Activated CD4-positive, CD25-positive, alpha-beta regulatory T cell treated with anti-CD3 and anti-CD28 coated beads, Interleukin-2, amount 50 U/mL, for 72 hours (primary cell): Measurements from ENCODE around the gene BCLAF1.

Experiments
- DNase-seq: peaks from one replicate; pipeline ENCODE4 v3.0.0; 2021

BCLAF1 gene, protein sequence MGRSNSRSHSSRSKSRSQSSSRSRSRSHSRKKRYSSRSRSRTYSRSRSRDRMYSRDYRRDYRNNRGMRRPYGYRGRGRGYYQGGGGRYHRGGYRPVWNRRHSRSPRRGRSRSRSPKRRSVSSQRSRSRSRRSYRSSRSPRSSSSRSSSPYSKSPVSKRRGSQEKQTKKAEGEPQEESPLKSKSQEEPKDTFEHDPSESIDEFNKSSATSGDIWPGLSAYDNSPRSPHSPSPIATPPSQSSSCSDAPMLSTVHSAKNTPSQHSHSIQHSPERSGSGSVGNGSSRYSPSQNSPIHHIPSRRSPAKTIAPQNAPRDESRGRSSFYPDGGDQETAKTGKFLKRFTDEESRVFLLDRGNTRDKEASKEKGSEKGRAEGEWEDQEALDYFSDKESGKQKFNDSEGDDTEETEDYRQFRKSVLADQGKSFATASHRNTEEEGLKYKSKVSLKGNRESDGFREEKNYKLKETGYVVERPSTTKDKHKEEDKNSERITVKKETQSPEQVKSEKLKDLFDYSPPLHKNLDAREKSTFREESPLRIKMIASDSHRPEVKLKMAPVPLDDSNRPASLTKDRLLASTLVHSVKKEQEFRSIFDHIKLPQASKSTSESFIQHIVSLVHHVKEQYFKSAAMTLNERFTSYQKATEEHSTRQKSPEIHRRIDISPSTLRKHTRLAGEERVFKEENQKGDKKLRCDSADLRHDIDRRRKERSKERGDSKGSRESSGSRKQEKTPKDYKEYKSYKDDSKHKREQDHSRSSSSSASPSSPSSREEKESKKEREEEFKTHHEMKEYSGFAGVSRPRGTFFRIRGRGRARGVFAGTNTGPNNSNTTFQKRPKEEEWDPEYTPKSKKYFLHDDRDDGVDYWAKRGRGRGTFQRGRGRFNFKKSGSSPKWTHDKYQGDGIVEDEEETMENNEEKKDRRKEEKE

DNA sequence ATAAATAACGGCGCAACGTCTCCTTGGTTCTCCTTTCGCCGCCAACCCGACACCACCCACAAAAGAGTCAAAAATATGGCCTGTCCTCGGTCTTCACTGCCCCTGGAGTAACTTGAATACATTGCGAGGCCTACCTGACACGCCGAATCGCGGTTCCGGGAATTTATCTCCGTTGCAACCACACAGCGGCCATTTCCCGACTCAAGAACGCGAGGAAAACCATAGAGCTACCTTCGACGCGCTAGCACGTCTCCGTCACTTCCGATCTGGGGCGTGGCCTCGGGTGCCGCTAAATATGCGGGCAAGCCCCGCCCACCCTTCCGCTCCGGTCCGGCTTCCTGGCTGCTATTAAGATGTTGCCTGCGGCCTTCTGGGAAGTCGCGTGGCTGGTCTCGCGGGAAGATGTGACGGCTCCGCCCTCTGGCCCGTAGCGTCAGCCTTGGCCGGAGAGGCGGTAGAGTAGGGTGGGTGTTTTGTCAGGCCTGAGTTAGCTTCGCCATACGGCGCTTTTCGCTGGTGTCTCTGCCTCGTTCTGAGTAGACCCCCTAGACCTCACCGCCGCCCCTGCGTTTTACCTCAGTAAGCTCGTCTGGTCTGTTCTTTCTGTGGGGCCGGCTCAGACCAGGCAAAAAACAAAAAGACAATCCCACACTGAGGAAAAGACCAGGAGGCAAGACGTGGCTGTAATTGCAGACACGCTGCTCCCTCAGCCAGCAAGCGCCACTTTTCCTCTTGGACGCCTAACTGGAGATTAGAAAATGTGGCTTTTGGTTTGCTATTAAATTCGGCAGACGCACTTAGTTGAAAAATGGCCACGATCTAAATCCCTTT lies at the start of gene BCLAF1:
Gene BCLAF1 (minus strand): TSS at position 268 of the 831 bp plus-strand sequence. CDS start 9,980 bp downstream, outside the sequence.
- peak; percentile 99 for DNase-seq

DNA sequence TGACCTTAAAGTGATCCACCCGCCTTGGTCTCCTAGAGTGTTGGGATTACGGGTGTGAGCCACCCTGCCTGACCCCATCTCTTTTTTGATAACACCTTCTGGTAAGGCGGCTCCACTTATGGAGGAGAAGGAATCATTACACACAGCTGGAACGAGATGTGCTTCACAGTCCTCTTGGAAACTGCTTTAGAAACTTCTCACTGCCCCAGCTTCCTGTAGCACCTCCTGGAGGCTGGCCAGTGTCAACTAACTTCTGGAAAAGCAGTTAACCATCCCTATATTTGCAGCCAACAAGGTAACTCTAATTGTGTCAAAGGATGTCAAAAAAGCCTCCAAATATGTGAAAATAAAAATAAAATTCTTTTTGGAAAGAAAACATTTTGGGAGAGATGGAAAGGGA lies 48.8 kb upstream of the BCLAF1 start:
- no peak for DNase-seq

DNA sequence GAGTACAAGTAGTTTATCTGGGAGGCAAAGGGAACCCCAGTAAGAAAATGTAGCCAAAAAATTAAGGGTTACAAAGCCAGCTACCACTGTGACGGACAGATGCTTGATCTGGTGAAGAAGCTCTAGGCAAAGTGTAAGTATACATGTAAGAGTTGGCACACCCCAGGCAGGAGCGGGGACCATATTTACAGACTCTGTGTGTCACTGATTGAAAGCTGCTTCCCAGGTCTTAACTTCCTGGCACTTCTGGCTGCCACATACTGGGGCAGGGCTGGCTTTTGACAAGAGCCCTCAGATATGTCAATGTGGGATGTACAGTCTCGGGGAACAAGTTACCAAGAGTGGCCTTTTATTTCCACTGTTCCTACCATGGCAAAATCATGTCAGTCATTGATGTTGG lies 48.0 kb upstream of the BCLAF1 start:
- no peak for DNase-seq

DNA sequence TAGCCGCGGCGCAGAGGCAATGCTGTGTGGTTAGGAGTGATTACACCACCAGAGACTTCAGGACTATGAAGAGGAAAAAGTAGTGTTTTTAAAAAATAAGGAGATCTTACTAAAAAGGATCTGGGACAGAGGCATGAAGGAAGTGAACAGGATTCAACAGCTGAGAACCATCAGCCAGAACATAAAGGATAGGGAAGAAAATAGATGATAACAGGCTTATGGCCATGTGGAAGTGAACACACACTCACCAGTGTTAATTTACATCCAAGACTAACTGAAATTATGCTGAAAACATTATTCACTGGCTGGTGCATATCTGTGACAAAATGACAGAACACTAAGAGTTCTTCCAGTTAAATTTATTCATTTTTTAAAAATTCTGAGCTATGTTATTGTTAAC lies 47.5 kb upstream of the BCLAF1 start:
- no peak for DNase-seq

DNA sequence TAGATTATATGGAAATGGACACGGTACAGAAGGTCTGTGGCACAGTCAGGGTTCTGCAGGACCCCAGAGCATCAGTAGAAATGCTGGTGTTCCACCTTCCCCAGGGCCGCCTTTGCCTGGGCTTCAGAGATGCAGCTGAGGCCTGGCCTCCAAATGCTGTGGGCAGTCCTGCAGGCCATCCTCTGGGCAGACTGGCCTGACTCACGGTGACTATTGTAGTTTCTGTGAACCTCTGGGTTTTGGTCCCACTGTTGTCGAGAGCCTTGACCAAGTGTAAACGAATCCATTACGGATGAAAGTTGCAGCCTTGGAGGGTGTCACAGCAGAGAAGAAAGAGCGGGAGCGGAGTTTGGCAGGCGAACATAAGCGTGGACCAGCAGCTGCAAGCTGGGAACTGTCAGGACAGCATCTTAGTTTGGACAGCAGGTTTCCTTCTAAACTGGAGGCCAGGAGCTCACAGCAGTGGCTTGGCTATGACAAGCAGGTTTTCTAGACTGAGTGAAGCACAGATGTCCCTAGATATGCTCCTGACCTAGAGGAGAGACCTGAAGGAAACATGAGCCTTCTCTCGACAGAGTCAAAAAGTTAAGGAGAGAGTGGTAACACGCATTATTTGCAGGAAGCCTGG lies 46.2 kb upstream of the BCLAF1 start:
- no peak for DNase-seq

DNA sequence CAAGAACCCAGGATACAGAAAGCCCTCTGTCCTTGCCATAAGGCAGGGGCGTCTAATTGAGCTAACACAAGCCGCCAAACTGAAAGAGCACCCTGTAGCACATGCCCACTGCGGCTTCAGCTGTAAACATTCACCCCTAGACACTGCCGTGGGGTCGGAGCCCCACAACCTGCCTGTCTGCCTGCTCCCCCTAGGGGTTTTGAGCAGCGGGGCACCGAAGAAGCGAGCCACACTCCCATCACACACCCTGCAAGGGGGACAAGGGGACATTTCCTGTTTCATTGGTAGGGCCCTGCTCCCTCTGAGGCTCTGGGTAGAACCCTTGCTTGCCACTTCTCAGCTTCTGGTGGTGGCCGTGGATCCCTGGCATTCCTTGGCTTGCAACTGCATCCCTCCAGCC lies 45.2 kb upstream of the BCLAF1 start:
- DNase-seq: no peak

DNA sequence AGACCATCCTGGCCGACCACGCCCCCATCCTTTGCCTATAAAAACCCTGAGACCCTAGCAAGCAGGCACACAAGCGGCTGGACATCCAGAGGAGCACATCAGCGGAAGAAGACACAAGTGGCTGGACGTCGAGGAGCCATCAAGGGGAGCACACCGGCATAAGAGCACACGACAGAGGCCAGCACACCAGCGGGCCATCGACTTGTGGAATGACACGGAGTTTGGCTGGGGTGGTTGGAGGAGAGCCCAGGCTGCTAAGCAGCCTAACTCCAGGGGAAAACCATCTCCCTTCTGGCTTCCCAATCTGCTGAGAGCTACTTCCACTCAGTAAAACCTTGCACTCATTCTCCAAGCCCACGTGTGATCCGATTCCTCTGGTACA lies 44.8 kb upstream of the BCLAF1 start:
- DNase-seq: no peak

DNA sequence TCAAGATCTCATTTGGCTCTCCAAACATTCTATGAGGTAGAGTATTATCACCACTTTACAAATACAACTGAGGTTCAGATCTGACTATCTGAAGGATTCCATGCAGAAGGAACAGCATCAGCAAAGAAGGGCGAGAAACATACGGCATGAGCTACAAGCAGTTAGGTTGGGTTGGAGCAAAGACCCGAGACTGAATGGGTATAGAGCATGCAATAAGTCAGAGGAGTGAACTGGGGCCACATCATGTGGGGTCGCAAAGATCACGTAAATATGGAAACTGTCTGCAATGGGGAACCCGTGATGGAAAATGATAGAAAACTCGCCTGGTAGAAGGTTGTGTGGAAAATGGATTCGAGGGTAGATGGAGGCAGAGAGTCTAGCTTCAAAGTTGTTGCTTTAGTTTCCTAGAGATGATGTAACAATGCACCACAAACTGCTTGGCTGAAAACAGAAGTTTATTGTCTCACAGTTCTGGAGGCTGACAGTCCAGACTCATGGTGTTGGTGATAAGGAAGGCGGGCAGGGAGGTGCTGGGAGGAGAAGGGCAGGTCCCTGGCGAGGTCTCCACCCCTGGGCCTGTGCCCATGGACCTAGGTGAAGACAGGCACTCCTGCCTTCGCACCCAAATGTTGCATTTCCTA lies 44.3 kb upstream of the BCLAF1 start:
- no peak for DNase-seq

DNA sequence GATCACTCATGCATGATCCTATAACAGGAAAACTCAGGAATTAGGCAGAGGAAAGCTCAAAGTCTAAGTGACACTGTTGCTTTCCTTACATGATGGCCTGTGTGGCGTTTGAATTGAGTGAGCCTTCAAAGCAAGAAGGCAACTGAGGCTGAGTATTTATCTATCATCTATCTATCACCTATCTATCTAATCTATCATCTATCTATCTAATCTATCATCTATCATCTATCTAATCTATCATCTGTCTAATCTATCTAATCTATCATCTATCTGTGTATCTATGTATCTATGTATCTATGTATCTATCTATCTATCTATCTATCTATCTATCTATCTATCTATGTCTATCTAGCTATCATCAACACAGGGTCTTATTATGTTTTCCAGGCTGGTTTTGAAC lies 41.8 kb upstream of the BCLAF1 start:
- DNase-seq: no peak

DNA sequence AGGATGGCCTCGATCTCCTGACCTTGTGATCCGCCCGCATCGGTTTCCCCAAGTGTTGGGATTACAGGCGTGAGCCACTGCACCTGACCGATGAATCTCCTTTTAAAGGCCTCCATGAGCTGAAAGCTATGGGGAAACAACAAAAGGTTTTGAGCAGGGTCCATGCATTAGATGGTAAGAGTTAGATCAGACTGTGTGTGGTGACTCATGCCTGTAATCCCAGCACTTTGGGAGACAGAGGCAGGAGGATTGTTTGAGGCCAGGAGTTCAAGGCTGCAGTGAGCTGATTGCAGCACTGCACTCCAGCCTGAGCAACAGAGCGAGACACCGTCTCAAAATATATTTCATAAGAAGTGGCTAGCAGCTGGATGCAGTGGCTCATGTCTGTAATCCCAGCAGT lies 41.0 kb upstream of the BCLAF1 start:
- no peak for DNase-seq

DNA sequence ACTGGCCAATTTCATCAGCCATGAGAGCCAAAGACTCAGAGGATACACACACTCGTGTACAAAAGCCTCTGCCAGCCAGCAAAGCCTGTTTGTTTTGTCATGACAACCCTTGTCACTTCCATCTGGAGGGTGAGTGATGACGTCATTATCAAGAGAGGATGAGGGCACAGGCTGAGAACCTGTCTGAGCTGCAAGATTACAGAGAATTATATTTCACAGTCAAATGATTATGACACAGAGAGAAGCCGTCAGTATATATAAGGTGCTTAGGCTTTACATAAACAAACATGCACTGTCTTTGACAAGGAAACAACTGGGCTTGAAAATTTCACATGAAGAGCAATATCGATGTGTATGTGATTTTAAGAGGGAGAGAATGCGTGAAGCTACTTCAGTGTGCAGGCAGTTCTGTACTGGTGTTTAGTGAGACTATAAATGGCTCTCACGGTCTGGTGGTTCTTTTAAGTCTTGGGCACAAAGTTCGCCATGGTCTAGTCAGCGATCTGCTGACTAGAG lies 36.5 kb upstream of the BCLAF1 start:
- no peak for DNase-seq

DNA sequence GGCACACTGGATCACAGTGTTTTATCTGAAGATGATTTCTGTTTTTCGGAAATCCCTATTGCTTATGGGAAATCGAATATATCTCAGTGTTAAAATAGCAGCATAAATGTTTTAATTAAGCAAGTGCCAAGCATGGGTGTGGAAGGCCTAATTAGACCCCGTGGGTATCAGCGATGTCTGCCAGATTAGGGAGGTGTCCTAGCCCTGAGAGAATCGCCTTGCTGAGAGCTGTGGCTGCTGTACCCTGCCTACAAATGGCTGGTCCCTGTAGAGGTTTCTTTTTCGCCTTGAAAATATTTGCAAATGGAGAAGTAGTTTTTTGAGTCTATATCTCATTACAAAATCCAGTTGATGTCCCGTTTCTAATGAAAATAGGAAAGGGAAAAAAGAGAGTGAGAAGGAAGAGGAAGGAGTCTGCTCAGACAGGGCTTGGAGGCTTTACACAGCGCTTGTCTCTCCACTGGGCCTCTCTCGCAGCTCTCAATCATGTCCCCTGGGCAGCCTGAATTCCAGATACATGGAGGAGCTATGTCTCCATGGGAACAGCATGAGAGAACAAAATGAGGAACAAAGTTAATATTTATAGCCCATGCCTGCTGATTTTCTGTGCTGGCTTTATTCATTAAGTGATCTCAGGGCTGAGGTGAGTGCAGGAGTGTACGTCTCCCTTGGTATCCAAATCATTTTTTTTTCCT lies 35.2 kb upstream of the BCLAF1 start:
- no peak for DNase-seq

DNA sequence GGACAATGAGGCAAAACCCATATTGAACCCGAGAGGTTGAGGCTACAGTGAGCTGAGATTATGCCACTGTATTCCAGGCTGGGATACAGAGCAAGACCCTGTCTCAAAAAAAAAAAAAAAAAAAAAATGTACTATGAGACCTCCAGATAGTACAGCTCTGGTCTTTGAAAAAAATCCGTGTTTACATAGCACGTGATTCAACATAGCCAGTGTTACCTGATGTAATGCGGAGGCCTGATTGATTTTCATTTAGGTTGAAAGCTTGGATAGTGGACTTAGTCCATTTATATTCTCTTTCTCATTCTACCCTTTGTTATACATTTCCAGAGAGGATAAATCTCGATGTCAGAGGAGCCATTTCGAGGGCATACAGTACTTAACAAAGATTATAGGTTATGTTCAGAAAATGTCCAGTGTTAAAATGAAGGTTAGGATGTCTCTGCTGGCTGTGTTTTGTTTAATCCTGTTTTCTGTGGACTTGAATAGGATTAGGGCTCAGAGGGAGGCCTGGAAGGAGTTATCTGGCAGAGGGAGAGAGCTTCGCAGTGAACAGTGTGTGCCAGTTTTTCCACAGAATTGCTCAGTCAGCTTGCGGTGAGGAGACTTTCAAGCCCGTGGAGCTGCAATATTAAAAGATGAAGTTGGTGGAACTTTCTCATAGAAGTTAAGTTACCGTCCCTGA lies 33.9 kb upstream of the BCLAF1 start:
- no peak for DNase-seq

DNA sequence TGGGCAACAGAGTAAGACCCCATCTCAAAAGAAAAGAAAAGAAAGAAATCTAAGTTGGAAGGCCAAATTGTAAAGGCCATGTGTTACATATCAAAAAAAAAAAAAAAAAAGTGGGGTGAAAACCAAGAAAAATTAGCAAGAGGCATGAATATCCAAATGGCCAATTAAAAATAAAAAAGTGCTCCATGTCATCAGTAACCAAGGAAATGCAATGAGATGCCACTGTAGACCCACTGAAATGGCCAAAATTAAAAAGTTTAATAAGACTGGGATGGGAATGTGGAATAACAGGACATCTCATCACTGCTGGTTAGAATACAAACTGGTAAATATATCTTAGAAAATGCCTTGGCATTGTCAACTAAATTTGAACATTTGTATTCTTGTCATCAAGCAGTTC lies 30.1 kb upstream of the BCLAF1 start:
- DNase-seq: no peak

DNA sequence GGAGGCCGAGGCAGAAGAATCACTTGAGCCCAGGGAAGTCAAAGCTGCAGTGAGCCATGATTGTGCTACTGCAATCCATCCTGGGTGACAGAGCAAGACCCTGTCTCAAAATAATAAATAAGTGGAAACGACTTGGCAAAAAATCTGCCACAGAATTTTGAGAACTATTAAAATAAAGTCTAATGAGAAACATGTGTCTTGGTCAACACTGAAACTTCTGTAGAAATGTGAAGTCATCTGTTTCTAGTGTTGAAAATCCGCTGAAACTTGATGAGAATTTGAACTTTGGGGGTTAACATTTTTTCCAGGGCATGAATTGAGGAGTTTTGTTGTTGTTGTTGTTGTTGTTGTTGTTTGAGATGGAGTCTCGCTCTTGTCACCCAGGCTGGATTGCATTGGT lies 29.0 kb upstream of the BCLAF1 start:
- DNase-seq: no peak

DNA sequence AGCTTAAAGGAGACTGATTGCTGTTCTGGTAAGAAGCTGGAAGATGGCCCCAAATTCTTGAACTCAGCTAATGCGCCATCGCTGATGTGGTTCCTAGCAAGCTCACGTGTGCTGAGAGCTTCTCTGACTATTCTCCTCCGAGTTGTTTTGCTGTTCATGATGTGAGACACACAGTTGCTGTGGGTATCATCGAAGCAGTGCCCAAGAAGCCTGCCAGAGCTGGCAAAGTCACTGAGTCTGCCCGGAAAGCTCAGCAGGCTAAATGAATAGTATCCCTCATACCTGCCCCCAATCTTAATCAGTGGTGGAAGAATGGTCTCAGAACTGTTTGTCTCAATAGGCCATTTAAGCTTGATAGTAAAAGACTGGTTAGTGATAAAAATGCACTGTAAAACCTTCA lies 28.3 kb upstream of the BCLAF1 start:
- no peak for DNase-seq

DNA sequence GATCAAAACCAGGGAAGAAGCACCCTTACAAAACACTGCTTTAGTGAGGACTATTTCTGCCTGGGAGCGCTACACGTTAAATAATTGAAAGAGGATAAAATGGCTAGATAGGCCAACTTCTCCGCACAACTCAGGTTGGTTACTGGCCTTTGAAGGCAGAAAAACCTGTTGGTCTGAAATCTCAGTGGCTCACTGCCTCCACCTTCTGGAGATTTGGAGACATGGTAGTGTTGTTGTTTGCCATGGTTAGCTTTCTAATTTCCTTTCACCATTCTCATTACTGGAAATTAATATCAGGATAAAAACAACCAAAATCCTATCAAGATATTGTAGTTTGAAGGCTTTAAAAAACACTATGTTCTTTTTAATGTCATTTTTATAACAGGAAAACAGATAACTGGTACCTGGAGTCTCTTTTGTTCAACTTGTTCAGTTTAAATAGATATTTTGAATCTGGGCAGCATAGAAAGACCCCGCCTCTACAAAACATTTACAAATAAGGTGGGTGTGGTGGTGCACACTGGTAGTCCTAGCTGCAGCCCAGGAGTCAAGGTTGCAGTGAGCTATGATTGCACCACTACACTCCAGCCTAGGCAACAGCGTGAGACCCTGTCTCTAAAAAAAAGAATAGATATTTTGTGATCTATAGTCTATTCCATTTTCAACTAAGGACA lies 27.5 kb upstream of the BCLAF1 start:
- DNase-seq: peak; percentile 36

DNA sequence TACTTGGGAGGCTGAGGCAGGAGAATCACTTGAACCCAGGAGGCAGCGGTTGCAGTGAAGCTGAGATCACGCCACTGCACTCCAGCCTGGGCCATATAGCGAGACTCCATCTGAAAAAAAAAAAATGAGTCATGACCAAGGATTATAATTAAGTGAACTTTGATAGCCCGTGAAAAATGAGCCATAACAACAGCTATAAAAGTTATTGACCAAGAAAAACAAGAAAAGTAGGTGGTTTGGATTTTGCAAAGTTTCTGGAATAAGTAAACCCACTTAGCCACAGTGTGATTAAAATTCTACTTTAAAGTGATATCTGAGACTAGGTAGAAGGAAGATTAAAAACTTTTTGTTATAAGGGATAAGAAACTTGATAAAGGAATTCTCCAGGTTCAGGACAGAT lies 25.9 kb upstream of the BCLAF1 start:
- no peak for DNase-seq

DNA sequence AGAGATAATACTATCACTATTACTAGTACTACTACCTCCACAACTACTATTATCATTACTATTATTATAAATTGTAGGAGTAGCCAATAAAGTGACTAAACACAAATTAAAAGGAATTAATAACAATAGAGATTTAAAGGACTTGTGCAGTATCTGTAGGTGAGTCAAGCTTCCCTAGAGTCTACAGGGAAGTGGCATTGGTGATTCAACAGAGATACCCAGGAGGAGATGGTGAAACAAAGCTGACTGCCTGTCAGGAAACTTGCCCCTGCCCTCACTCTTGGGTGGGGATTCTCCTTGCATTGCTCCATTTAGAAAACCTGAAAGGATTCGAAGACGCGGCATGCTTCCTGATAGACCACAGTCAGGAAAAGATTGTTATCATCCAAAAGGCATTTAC lies 23.3 kb upstream of the BCLAF1 start:
- DNase-seq: no peak

DNA sequence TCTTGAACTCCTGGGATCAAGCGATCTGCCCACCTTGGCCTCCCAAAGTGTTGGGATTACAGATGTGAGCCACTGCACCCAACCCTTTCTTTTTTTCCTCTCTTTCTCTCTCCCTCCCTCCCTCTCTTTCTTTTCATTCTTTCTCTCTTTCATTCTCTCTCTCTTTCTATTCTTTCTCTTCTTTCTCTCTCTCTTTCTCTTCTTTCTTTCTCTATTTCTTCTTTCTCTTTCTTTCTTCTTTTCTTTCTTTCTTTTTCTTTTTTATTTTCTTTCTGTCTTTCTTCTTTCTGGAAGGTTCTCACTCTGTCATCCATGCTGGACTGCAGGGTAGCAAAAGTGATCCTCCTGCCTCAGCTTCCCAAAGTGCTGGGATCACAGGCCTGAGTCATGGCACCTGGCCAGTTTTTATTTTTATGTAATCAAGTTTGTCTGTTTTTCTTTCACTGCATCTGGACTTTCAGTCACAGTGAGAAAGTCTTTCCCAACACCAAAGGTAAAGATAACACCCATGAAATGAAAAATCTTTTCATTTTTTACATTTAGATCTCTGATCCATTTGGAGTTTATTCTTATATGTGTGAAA lies 20.2 kb upstream of the BCLAF1 start:
- DNase-seq: no peak
